NCI-H345 treated with DMSO at 0.1 percent for 48 hours (cell line): ENCODE results near the gene POM121L2.

Experiments
- DNase-seq: peaks from one replicate; lab custom pipeline; 2025; ENCODE audit not compliant: unreplicated experiment; lab: John Stamatoyannopoulos, UW

The POM121L2 gene

DNA sequence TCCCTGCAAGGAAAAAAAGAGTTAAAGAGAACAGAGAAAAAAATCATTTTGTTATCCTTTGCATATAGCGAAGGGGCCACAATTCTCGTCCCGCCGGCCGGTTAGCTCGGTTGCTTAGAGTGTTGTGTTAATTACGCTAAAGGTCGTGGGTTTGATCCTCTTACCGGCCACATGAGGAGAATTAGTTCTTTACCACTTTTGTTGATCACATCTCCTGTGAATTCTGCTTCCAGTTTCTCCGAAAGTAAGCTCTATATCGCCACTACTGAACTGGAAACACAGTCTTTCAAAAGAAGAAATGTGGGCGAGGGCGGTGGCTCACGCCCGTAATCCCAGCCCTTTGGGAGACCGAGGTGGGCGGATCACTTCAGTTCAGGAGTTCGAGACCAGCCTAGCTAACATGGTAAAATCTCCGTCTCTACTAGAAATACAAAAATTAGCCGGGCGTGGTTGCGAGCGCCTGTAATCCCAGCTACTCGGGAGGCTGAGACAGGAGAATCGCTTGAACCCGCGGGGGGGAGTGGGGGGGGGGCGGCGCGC lies 51.2 kb downstream of the POM121L2 start:
- DNase-seq: no peak

- no peak for DNase-seq
Measured at GRCh38 chr6:27260369-27260768, 51.7 kb downstream of the POM121L2 start.
